ENCODE results near the gene GJD4.
A peak's percentile ranks its signal among the peaks of the same experiment; 100 is the strongest.

GJD4 gene

DNA sequence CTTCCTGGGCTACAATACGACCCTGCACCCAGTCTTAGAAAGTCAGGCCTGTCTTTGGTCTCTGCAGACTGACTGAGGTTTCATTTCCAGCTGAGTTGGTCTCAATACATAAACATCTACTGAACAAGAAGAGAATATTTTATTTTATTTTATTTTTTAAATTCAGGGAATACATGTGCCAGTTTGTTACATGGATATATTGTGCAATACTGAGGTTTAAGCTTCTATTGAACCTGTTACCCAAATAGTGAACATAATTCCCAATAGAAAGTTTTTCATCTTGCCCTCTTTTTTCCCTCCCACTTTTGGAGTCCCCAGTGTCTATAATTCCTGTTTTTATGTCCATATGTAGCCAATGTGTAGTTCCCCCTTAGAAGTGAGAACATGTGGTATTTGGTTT, 26.3 kb downstream of the GJD4 start:
- no peak for DNase-seq (ENCODE audit: low spot score)
- Histone ChIP-seq H3K27me3 (ENCODE audit: insufficient read depth, poor library complexity, severe bottlenecking) (no peaks in the 10 kb centered on the region), H3K36me3 (ENCODE audit: low read depth) (no peaks in the 10 kb centered on the region), H3K4me3 (ENCODE audit: severe bottlenecking) (no peak overlapping the region), H3K9me3 (ENCODE audit: severe bottlenecking) (no peaks in the 10 kb centered on the region), H3K4me1 (ENCODE audit: insufficient read depth, poor library complexity, severe bottlenecking) (peaks cover 14% of the 10 kb centered on the region), H3K27ac (ENCODE audit: poor library complexity, severe bottlenecking) (no peak overlapping the region)
- no peak for ATAC-seq (ENCODE audit: low read depth)
- TF ChIP-seq, protein P1, sequence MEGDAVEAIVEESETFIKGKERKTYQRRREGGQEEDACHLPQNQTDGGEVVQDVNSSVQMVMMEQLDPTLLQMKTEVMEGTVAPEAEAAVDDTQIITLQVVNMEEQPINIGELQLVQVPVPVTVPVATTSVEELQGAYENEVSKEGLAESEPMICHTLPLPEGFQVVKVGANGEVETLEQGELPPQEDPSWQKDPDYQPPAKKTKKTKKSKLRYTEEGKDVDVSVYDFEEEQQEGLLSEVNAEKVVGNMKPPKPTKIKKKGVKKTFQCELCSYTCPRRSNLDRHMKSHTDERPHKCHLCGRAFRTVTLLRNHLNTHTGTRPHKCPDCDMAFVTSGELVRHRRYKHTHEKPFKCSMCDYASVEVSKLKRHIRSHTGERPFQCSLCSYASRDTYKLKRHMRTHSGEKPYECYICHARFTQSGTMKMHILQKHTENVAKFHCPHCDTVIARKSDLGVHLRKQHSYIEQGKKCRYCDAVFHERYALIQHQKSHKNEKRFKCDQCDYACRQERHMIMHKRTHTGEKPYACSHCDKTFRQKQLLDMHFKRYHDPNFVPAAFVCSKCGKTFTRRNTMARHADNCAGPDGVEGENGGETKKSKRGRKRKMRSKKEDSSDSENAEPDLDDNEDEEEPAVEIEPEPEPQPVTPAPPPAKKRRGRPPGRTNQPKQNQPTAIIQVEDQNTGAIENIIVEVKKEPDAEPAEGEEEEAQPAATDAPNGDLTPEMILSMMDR (IDR thresholded peaks at IDR 0.05; ENCODE audit: poor library complexity, severe bottlenecking), result no peak

DNA sequence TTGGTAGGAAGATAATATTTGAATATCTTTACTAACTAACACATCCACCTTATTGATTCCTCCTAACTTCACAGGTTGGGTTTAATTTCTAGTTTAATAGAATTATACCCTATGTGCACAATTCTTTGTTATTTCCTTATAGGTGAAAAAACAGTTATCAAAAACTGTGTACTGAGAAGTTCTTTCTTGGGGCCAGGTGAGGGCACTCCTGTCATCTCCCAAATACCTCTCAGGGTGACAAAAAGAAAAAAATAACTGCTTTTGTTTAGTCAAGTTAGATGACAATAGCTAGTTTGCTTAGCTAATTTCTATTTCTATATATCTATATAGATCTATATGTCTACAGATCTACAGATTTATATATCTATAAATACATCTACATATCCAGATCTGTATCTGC, 26.9 kb downstream of the GJD4 start:
- Histone ChIP-seq H3K9me3 (ENCODE audit: severe bottlenecking) (no peaks in the 10 kb centered on the region), H3K27ac (ENCODE audit: poor library complexity, severe bottlenecking) (no peak overlapping the region), H3K4me1 (ENCODE audit: insufficient read depth, poor library complexity, severe bottlenecking) (peaks cover 8% of the 10 kb centered on the region), H3K36me3 (ENCODE audit: low read depth) (no peaks in the 10 kb centered on the region), H3K4me3 (ENCODE audit: severe bottlenecking) (no peak overlapping the region), H3K27me3 (ENCODE audit: insufficient read depth, poor library complexity, severe bottlenecking) (no peaks in the 10 kb centered on the region)
- ATAC-seq (ENCODE audit: low read depth) (no peak), DNase-seq (ENCODE audit: low spot score) (no peak)
- TF ChIP-seq, protein P1 (IDR thresholded peaks at IDR 0.05; ENCODE audit: poor library complexity, severe bottlenecking), result peak; percentile 51

DNA sequence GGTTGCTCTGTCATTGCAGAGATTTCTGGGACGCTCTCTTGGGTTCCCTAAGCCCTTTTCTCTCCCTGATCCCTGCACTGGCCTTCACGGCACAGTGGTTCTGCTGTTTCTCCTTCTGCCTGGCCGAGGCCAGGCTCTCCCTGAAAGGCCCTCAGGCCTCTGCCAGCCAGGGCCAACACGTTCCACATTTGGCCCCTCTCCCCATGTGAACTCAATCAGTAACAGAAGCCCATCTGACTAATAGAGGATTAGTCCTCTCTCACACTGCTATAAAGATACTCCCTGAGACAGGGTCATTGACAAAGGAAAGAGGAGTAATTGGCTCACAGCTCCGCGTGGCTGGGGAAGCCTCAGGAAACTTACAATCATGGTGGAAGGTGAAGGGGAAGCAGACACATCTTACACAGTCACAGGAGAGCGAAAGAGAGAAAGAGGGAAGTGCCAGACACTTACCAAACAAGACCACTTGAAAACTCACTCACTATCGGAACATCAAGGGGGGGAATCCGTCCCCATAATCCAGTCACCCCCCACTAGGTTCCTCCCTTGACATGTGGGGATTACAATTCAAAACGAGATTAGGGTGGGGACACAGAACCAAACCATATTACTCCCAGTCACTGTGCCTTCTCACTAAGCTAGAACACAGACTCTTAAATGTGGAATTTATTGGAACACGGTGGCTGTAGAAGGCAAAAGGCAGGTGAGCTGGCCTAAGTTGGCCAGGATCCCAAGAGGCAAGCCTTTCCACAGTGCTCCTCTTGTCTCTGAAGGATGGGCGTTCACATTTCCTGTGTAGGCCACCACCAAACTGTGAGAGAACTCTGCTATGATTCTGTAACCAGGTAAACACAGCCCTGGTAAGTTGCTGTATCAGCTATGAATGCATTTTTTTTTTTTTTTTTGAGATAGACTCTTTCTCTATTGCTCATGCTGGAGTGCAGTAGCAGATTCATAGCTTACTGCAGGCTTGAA, 28.2 kb downstream of the GJD4 start:
- no peaks in the 10 kb centered on the region for H3K36me3 ChIP-seq (ENCODE audit: low read depth)
- no peaks in the 10 kb centered on the region for H3K27me3 ChIP-seq (ENCODE audit: insufficient read depth, poor library complexity, severe bottlenecking)
- no peak overlapping the region for H3K27ac ChIP-seq (ENCODE audit: poor library complexity, severe bottlenecking)
- no peaks in the 10 kb centered on the region for H3K9me3 ChIP-seq (ENCODE audit: severe bottlenecking)
- H3K4me3 ChIP-seq (ENCODE audit: severe bottlenecking), result no peak overlapping the region
- TF ChIP-seq, protein P1 (IDR thresholded peaks at IDR 0.05; ENCODE audit: poor library complexity, severe bottlenecking), result no peak
- peak; percentile 60; the same call in 2 of the 3 replicates for ATAC-seq (ENCODE audit: low read depth)
- H3K4me1 ChIP-seq (ENCODE audit: insufficient read depth, poor library complexity, severe bottlenecking), result no peaks in the 10 kb centered on the region
- DNase-seq (ENCODE audit: low spot score), result no peak

DNA sequence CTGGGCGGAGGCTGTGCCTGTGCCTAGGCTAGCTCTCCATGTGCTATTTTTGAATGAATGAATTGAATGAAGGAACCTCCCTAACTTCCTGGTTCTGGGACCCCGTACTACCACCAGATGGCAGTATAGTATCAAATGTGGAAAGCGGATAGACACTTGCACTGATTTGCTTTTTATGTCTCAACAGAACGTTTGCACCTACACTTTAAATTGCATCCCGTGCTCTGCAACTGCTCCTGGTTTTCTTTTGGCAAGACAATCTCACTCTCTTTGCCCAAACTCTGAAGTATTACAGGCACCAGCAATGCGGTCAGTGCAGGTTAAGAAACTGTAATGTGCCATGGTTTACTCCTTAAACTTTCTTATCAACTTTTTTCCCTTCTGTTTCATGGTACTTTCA, 30.4 kb downstream of the GJD4 start:
- peak; percentile 57 for ATAC-seq (ENCODE audit: low read depth)
- Histone ChIP-seq H3K9me3 (ENCODE audit: severe bottlenecking) (no peaks in the 10 kb centered on the region), H3K27me3 (ENCODE audit: insufficient read depth, poor library complexity, severe bottlenecking) (no peaks in the 10 kb centered on the region), H3K4me3 (ENCODE audit: severe bottlenecking) (no peak overlapping the region), H3K27ac (ENCODE audit: poor library complexity, severe bottlenecking) (no peak overlapping the region), H3K4me1 (ENCODE audit: insufficient read depth, poor library complexity, severe bottlenecking) (peaks cover 4% of the 10 kb centered on the region), H3K36me3 (ENCODE audit: low read depth) (no peaks in the 10 kb centered on the region)
- TF ChIP-seq, protein P1 (IDR thresholded peaks at IDR 0.05; ENCODE audit: poor library complexity, severe bottlenecking), result peak; percentile 94
- no peak for DNase-seq (ENCODE audit: low spot score)

- Histone ChIP-seq H3K27me3 (ENCODE audit: insufficient read depth, poor library complexity, severe bottlenecking) (no peaks in the 10 kb centered on the region), H3K9me3 (ENCODE audit: severe bottlenecking) (no peaks in the 10 kb centered on the region), H3K4me1 (ENCODE audit: insufficient read depth, poor library complexity, severe bottlenecking) (peaks cover 4% of the 10 kb centered on the region), H3K27ac (ENCODE audit: poor library complexity, severe bottlenecking) (no peak overlapping the region), H3K36me3 (ENCODE audit: low read depth) (no peaks in the 10 kb centered on the region), H3K4me3 (ENCODE audit: severe bottlenecking) (no peak overlapping the region)
- TF ChIP-seq, protein P1 (IDR thresholded peaks at IDR 0.05; ENCODE audit: poor library complexity, severe bottlenecking), result no peak
- ATAC-seq (ENCODE audit: low read depth) (no peak), DNase-seq (ENCODE audit: low spot score) (no peak)
Measured at GRCh38 chr10:35636956-35637355, 31.8 kb downstream of the GJD4 start.

All from RWPE2 (cell line).